GM10248 (cell line): ENCODE results near the gene LEMD2.

ENCODE experiments used
- CTCF ChIA-PET: fragments of 300-600 bp; sonication (Branson Sonifier 250); formaldehyde crosslinking; extraction: SDS; loops from one replicate; lab custom pipeline; 2021; ENCODE audit warnings: antibody characterized with exemption; lab: Yijun Ruan, JAX
- POLR2A ChIA-PET: fragments of 350-650 bp; sonication (Branson Sonifier 250); formaldehyde crosslinking; extraction: SDS; loops from one replicate; lab custom pipeline; 2020; ENCODE audit warnings: antibody characterized with exemption; lab: Yijun Ruan, JAX
- DNase-seq: peaks from one replicate; pipeline ENCODE4 v3.0.0; 2012; ENCODE audit errors: extremely low spot score
- CTCF ChIP-seq: IDR thresholded peaks from 2 replicates; pipeline ENCODE4 v1.5.1; 2012; ENCODE audit warnings: mild to moderate bottlenecking, low read depth; ENCODE audit errors: extremely low read depth, missing control alignments, control extremely low read depth

Gene LEMD2

GRCh38 chr6:33745548-33745947 lies 43.4 kb downstream of the LEMD2 start:
- TF ChIP-seq CTCF: no peak
- CTCF ChIA-PET: interaction anchor here (0.9 to 3.5 kb wide), 8 partner anchors 8 to 409 kb away, joined by 4 to 24 read pairs (median 6); no protein-coding TSS in a partner anchor
- POLR2A ChIA-PET: no interaction called here
- no peak for DNase-seq

- TF ChIP-seq CTCF: no peak
- DNase-seq: no peak
- CTCF ChIA-PET: interaction anchor here (0.9 to 3.5 kb wide), 18 partner anchors 8 to 410 kb away, joined by 3 to 24 read pairs (median 6); partner anchors contain the start of gene BAK1
- POLR2A ChIA-PET: no interaction called here
Observed at GRCh38 chr6:33744895-33745546, 43.9 kb downstream of the LEMD2 start.

GRCh38 chr6:33744001-33744848 lies 44.7 kb downstream of the LEMD2 start:
- TF ChIP-seq CTCF: peak; percentile 93
- peak; percentile 87 for DNase-seq
- POLR2A ChIA-PET: no interaction called here
- CTCF ChIA-PET: interaction anchor here (0.7 to 3.5 kb wide), 26 partner anchors 8 to 411 kb away, joined by 3 to 24 read pairs (median 4); partner anchors contain the start of genes BAK1 and UQCC2

- no peak for DNase-seq
- POLR2A ChIA-PET: no interaction called here
- TF ChIP-seq CTCF: no peak
- CTCF ChIA-PET: interaction anchor here (1.1 to 3.5 kb wide), 12 partner anchors 8 to 412 kb away, joined by 3 to 24 read pairs (median 11); partner anchors contain the start of gene UQCC2
Observed at GRCh38 chr6:33742837-33743236, 46.1 kb downstream of the LEMD2 start.

GRCh38 chr6:33742092-33742491 lies 46.8 kb downstream of the LEMD2 start:
- POLR2A ChIA-PET: no interaction called here
- TF ChIP-seq CTCF: no peak
- no peak for DNase-seq
- CTCF ChIA-PET: interaction anchor here (1.2 kb wide), 1 partner anchor 9 kb away, joined by 3 read pairs; no protein-coding TSS in a partner anchor

GRCh38 chr6:33740794-33741193 lies 48.1 kb downstream of the LEMD2 start:
- no peak for DNase-seq
- ChIA-PET CTCF (interaction anchor here (1.7 kb wide), 1 partner anchor 30 kb away, joined by 5 read pairs; the partner anchor contains the start of gene UQCC2), POLR2A (no interaction called here)
- no peak for TF ChIP-seq CTCF
